HepG2 (cell line): ENCODE data around the gene BTF3L4. TPM values are rescaled to one million over a fixed set of nuclear protein-coding genes. Genes with fewer than 3 reads are reported as not detected.

Experiments
- CREM ChIP-seq, 2 experiments: sonication (generic) in 1 of 2; formaldehyde crosslinking in 1 of 2; IDR thresholded peaks; 2 replicates each; pipeline versions ENCODE4 v1.4.0 to v1.6.1; 2016 to 2020; ENCODE audit warnings: antibody characterized with exemption in 1 of 2, mild to moderate bottlenecking in 1 of 2, missing genetic modification reagents in 1 of 2
- HMG20B ChIP-seq: conservative IDR thresholded peaks from 2 replicates; pipeline ENCODE4 v1.6.1; 2016; ENCODE audit warnings: missing genetic modification reagents, missing compliant biosample characterization
- HOMEZ ChIP-seq: IDR thresholded peaks from 2 replicates; pipeline ENCODE4 v1.6.1; 2016; ENCODE audit warnings: low read depth
- HOXA3 ChIP-seq: sonication (generic); formaldehyde crosslinking; IDR thresholded peaks from 2 replicates; pipeline ENCODE4 v1.5.0; 2020; ENCODE audit warnings: missing genetic modification reagents
- MEIS1 ChIP-seq: sonication (generic); formaldehyde crosslinking; IDR thresholded peaks from 2 replicates; pipeline ENCODE4 v1.9.0; 2021; ENCODE audit warnings: mild to moderate bottlenecking, missing genetic modification reagents, moderate library complexity, borderline replicate concordance
- PATZ1 ChIP-seq: sonication (generic); formaldehyde crosslinking; IDR thresholded peaks from 2 replicates; pipeline ENCODE4 v1.4.0; 2020; ENCODE audit warnings: missing genetic modification reagents
- RXRB ChIP-seq: IDR thresholded peaks from 2 replicates; pipeline ENCODE4 v1.6.1; 2016; ENCODE audit warnings: borderline replicate concordance, missing genetic modification reagents, missing compliant biosample characterization
- SP1 ChIP-seq, 2 experiments: fragments of 450-650 bp in 1 of 2; sonication (generic) in 1 of 2; formaldehyde crosslinking in 1 of 2; IDR thresholded peaks; 2 replicates each; pipeline versions ENCODE4 v1.4.0 to v1.6.1; 2016 to 2020; ENCODE audit warnings: missing genetic modification reagents in 1 of 2
- ZIK1 ChIP-seq: sonication (generic); formaldehyde crosslinking; IDR thresholded peaks from 2 replicates; pipeline ENCODE4 v1.5.0; 2020; ENCODE audit warnings: mild to moderate bottlenecking, low read depth, missing genetic modification reagents, borderline replicate concordance
- ZNF780A ChIP-seq: sonication (generic); formaldehyde crosslinking; IDR thresholded peaks from 2 replicates; pipeline ENCODE4 v1.8.0; 2022; ENCODE audit warnings: mild to moderate bottlenecking, missing genetic modification reagents, moderate library complexity
- ZNF784 ChIP-seq: sonication (generic); formaldehyde crosslinking; IDR thresholded peaks from 2 replicates; pipeline ENCODE4 v1.5.1; 2020; ENCODE audit warnings: missing genetic modification reagents, mild to moderate bottlenecking, borderline replicate concordance
- ZNF790 ChIP-seq: sonication (generic); formaldehyde crosslinking; IDR thresholded peaks from 2 replicates; pipeline ENCODE4 v1.8.0; 2022; ENCODE audit warnings: missing genetic modification reagents, mild to moderate bottlenecking, borderline replicate concordance
- ZSCAN21 ChIP-seq: sonication (generic); formaldehyde crosslinking; IDR thresholded peaks from 2 replicates; pipeline ENCODE4 v1.8.0; 2022; ENCODE audit warnings: mild to moderate bottlenecking, missing genetic modification reagents, moderate library complexity, borderline replicate concordance
- polyA plus RNA-seq, 8 experiments: library from polyadenylated mRNA; depleted of rRNA in 3 of 8; stranded (reverse) in 7 of 8; unstranded in 1 of 8; fragments of >200 nt; fragmentation: Illumina TruSeq in 4 of 8; extraction: Trizol in 4 of 8; gene quantifications; 2 replicates each; pipeline versions ENCODE4 v1.2.1 to v1.2.3, GENCODE V29; 2011 to 2016; ENCODE audit warnings: low read depth in 4 of 8, missing spikeins in 1 of 8, mixed read lengths in 1 of 8; ENCODE audit not compliant: insufficient read depth in 1 of 8
- total RNA-seq, 5 experiments: library from RNA; depleted of rRNA; stranded (reverse); fragments of >200 nt; fragmentation: Illumina TruSeq; extraction: Trizol; gene quantifications; 2 replicates each; pipeline ENCODE4 v1.2.3, GENCODE V29; 2016; ENCODE audit warnings: low read depth in 1 of 5
- TF ChIP-seq, protein P1 (sequence below): sonication (generic); formaldehyde crosslinking; IDR thresholded peaks from 2 replicates; pipeline ENCODE4 v1.4.0; 2020; ENCODE audit warnings: missing genetic modification reagents, borderline replicate concordance
- TF ChIP-seq, protein P2 (sequence below): sonication (generic); formaldehyde crosslinking; IDR thresholded peaks from 2 replicates; pipeline ENCODE4 v1.8.0; 2023; ENCODE audit warnings: mild to moderate bottlenecking, missing genetic modification reagents

The BTF3L4 gene
- total and polyA plus RNA-seq, 2 of the 13 experiments (the other 11 are each of a cell fraction or from before 2014, with no cell fraction given) = 59.0 to 74.3 TPM

DNA sequence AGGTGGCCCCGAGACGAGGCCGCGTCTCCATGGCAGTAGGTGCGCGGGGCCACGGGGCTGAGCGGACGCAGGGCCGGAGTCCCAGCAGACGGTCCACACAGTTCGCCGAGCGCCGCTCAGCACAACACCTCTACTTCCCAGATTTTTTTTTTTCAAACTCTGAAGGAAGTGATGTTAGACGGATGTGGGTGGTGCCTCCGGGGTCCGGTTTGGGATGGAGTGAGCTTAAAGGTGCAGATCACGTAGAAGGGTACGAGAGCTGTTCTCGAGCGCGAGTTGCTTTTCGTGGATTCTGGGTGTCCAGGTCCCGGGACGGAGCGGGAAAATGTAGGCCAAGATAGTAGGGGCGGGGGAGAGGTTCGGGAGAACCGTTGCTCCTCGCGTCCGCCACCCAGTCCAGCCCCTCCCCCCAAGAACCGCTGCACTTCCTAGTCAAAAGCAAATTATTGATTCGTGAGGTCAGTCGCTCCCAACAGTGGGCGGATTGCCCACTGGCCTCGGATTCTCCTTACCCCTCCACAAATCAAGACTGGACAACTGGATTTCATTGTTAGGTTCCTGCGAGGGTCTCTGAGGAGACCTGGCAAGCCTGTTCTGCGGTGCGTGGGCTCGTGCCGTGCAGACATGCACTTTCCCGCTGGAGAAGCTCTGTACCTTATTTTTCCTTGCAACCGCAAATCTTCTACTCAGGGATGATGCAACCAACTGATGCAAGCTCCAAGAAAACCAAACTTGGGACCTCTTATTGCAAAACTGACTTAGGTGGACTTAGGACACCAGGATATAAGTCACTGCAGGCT lies 829 bp upstream of the BTF3L4 start, which contains the start of gene TXNDC12 (continued):
- TF ChIP-seq PATZ1 = no peak; the same call in none of the 2 replicates
- no peak for TF ChIP-seq ZNF780A (CRISPR knock-in tag)
- TF ChIP-seq, protein P1, sequence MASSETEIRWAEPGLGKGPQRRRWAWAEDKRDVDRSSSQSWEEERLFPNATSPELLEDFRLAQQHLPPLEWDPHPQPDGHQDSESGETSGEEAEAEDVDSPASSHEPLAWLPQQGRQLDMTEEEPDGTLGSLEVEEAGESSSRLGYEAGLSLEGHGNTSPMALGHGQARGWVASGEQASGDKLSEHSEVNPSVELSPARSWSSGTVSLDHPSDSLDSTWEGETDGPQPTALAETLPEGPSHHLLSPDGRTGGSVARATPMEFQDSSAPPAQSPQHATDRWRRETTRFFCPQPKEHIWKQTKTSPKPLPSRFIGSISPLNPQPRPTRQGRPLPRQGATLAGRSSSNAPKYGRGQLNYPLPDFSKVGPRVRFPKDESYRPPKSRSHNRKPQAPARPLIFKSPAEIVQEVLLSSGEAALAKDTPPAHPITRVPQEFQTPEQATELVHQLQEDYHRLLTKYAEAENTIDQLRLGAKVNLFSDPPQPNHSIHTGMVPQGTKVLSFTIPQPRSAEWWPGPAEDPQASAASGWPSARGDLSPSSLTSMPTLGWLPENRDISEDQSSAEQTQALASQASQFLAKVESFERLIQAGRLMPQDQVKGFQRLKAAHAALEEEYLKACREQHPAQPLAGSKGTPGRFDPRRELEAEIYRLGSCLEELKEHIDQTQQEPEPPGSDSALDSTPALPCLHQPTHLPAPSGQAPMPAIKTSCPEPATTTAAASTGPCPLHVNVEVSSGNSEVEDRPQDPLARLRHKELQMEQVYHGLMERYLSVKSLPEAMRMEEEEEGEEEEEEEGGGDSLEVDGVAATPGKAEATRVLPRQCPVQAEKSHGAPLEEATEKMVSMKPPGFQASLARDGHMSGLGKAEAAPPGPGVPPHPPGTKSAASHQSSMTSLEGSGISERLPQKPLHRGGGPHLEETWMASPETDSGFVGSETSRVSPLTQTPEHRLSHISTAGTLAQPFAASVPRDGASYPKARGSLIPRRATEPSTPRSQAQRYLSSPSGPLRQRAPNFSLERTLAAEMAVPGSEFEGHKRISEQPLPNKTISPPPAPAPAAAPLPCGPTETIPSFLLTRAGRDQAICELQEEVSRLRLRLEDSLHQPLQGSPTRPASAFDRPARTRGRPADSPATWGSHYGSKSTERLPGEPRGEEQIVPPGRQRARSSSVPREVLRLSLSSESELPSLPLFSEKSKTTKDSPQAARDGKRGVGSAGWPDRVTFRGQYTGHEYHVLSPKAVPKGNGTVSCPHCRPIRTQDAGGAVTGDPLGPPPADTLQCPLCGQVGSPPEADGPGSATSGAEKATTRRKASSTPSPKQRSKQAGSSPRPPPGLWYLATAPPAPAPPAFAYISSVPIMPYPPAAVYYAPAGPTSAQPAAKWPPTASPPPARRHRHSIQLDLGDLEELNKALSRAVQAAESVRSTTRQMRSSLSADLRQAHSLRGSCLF (CRISPR knock-in tag) = 0 out of 2 replicates have a peak, but pooled peaks have one; percentile 24
- no peak for TF ChIP-seq SP1 (IDR thresholded peaks at IDR 0.05)
- peak; percentile 44; the same call in 1 of the 2 replicates for TF ChIP-seq SP1 (CRISPR knock-in tag; IDR thresholded peaks at IDR 0.05)
- TF ChIP-seq, protein P2, sequence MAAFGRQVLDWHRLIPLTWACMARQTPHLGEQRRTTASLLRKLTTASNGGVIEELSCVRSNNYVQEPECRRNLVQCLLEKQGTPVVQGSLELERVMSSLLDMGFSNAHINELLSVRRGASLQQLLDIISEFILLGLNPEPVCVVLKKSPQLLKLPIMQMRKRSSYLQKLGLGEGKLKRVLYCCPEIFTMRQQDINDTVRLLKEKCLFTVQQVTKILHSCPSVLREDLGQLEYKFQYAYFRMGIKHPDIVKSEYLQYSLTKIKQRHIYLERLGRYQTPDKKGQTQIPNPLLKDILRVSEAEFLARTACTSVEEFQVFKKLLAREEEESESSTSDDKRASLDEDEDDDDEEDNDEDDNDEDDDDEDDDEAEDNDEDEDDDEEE (CRISPR knock-in tag) = no peak
- peak; percentile 49; the same call in 1 of the 2 replicates for TF ChIP-seq MEIS1 (CRISPR knock-in tag)
- TF ChIP-seq HOXA3 (CRISPR knock-in tag) = peak; percentile 78
- TF ChIP-seq HOMEZ (CRISPR knock-in tag) = 0 out of 2 replicates have a peak, but pooled peaks have one; percentile 12
- TF ChIP-seq ZNF784 (CRISPR knock-in tag) = 0 out of 2 replicates have a peak, but pooled peaks have one; percentile 55
- no peak; the same call in 1 of the 2 replicates for TF ChIP-seq ZNF790
- peak; percentile 88; the same call in 1 of the 2 replicates for TF ChIP-seq ZIK1 (CRISPR knock-in tag)
- TF ChIP-seq RXRB (CRISPR knock-in tag) = peak; percentile 24; the same call in 1 of the 2 replicates
- no peak; the same call in 1 of the 2 replicates for TF ChIP-seq HMG20B
- peak; percentile 41; the same call in 1 of the 2 replicates for TF ChIP-seq ZSCAN21 (CRISPR knock-in tag)
- peak; percentile 77 for TF ChIP-seq CREM (IDR thresholded peaks at IDR 0.05)
- no peak for TF ChIP-seq CREM (CRISPR knock-in tag; IDR thresholded peaks at IDR 0.05)
